H1 (cell line): ENCODE results near the gene ACOT9. TPM values are rescaled to one million over a fixed set of nuclear protein-coding genes. Genes with fewer than 3 reads are reported as not detected.

Source experiments
- CTCF ChIA-PET: fragments of 300-600 bp; sonication (Branson Sonifier 250); formaldehyde crosslinking; loops from one replicate; lab custom pipeline; 2021; ENCODE audit not compliant: partially characterized antibody; lab: Charles Lee
- POLR2A ChIA-PET: fragments of 300-600 bp; sonication (Branson Sonifier 250); formaldehyde crosslinking; loops from one replicate; lab custom pipeline; 2021; ENCODE audit warnings: inconsistent platforms; ENCODE audit not compliant: partially characterized antibody; lab: Charles Lee
- DNase-seq, 2 experiments: peaks; one replicate each; pipeline versions ENCODE4 v3.0.0 to v3.0.0-alpha.2; 2010 to 2022; ENCODE audit warnings: low spot score in 2 of 2, low read depth in 1 of 2, mixed read lengths in 1 of 2
- FAIRE-seq: peaks from 2 replicates; lab custom pipeline; 2011; peaks lifted over from hg19 to GRCh38; lab: Jason Lieb, UNC
- H2AFZ ChIP-seq: 2 replicates; pipeline ENCODE4 v1.8.1; 2012; ENCODE audit warnings: low read length, inconsistent platforms
- H2AK5ac ChIP-seq: 2 replicates; pipeline ENCODE4 v1.6.1; 2013; ENCODE audit warnings: low read depth, low read length
- H2BK120ac ChIP-seq: replicated peaks from 2 replicates; pipeline ENCODE3; 2013; ENCODE audit warnings: low read depth, low read length, inconsistent platforms
- H2BK12ac ChIP-seq: 2 replicates; pipeline ENCODE4 v1.6.1; 2013; ENCODE audit warnings: low read depth, low read length
- H2BK15ac ChIP-seq: 2 replicates; pipeline ENCODE4 v1.6.1; 2013; ENCODE audit warnings: low read length
- H2BK20ac ChIP-seq: 2 replicates; pipeline ENCODE4 v1.6.1; 2013; ENCODE audit warnings: low read length
- H2BK5ac ChIP-seq: 2 replicates; pipeline ENCODE4 v1.6.1; 2013; ENCODE audit warnings: low read depth, low read length
- H3K14ac ChIP-seq: 2 replicates; pipeline ENCODE4 v1.6.1; 2013; ENCODE audit warnings: inconsistent platforms; ENCODE audit not compliant: insufficient read length
- H3K18ac ChIP-seq: 2 replicates; pipeline ENCODE4 v1.6.1; 2013; ENCODE audit warnings: low read length; ENCODE audit errors: extremely low read depth
- H3K23ac ChIP-seq: 2 replicates; pipeline ENCODE4 v1.6.1; 2013; ENCODE audit warnings: inconsistent platforms; ENCODE audit not compliant: insufficient read length
- H3K23me2 ChIP-seq: 2 replicates; pipeline ENCODE4 v1.6.1; 2013; ENCODE audit warnings: low read depth, low read length
- H3K27ac ChIP-seq: 2 replicates; pipeline ENCODE4 v1.6.1; 2011; ENCODE audit warnings: low read depth, low read length, inconsistent platforms
- H3K27me3 ChIP-seq, 4 experiments: replicated peaks in 1 of 4; 1 replicate in 1 of 4; 2 replicates in 3 of 4; pipeline versions ENCODE4 v1.6.1 to v1.8.1; 2011 to 2013; ENCODE audit warnings: low read length in 3 of 4, mild to moderate bottlenecking in 3 of 4, inconsistent platforms in 2 of 4, mixed read lengths in 2 of 4, moderate library complexity in 1 of 4; ENCODE audit not compliant: control insufficient read depth in 3 of 4, insufficient read depth in 3 of 4; ENCODE audit errors: extremely low read depth in 1 of 4
- H3K36me3 ChIP-seq, 4 experiments: 2 replicates each; pipeline versions ENCODE4 v1.6.1 to v1.8.1; 2011 to 2013; ENCODE audit warnings: mild to moderate bottlenecking in 4 of 4, low read length in 3 of 4, moderate library complexity in 2 of 4, control low read depth in 1 of 4, inconsistent platforms in 1 of 4; ENCODE audit not compliant: insufficient read depth in 4 of 4, control insufficient read depth in 2 of 4
- H3K4ac ChIP-seq: replicated peaks from 2 replicates; pipeline ENCODE3; 2013; ENCODE audit warnings: low read length, low read depth, mixed read lengths, inconsistent platforms; ENCODE audit not compliant: insufficient read length
- H3K4me1 ChIP-seq, 4 experiments: replicated peaks in 1 of 4; 1 replicate in 1 of 4; 2 replicates in 3 of 4; pipeline versions ENCODE4 v1.6.1 to v1.8.1; 2011 to 2013; ENCODE audit warnings: low read length in 3 of 4, inconsistent platforms in 2 of 4, mixed read lengths in 1 of 4; ENCODE audit not compliant: insufficient read depth in 4 of 4, control insufficient read depth in 3 of 4
- H3K4me2 ChIP-seq, 2 experiments: 2 replicates each; pipeline versions ENCODE4 v1.6.1 to v1.8.1; 2011 to 2013; ENCODE audit warnings: low read depth in 2 of 2, low read length in 2 of 2, control low read depth in 1 of 2, inconsistent platforms in 1 of 2, mild to moderate bottlenecking in 1 of 2; ENCODE audit not compliant: insufficient read depth in 1 of 2
- H3K4me3 ChIP-seq, 4 experiments: fragments of 200-600, 300-600 bp in 1 of 4; sonication (generic), shearing (Covaris generic), sonication (Bioruptor Twin) in 1 of 4; 2 replicates each; pipeline versions ENCODE4 v1.5.1 to v1.8.1; 2011 to 2016; ENCODE audit warnings: low read length in 4 of 4, low read depth in 3 of 4, control low read depth in 2 of 4, inconsistent platforms in 2 of 4, mild to moderate bottlenecking in 2 of 4, mixed read lengths in 1 of 4, moderate library complexity in 1 of 4; ENCODE audit not compliant: insufficient read depth in 2 of 4; ENCODE audit errors: extremely low read depth in 1 of 4
- H3K56ac ChIP-seq: replicated peaks from 2 replicates; pipeline ENCODE3; 2013; ENCODE audit warnings: low read depth, mild to moderate bottlenecking, mixed read lengths, low read length, inconsistent platforms; ENCODE audit not compliant: insufficient read length
- H3K79me1 ChIP-seq: 2 replicates; pipeline ENCODE4 v1.6.1; 2013; ENCODE audit warnings: low read depth, low read length, control low read depth
- H3K79me2 ChIP-seq, 2 experiments: 2 replicates each; pipeline versions ENCODE4 v1.6.1 to v1.8.1; 2012 to 2013; ENCODE audit warnings: low read length in 2 of 2, mild to moderate bottlenecking in 2 of 2, inconsistent platforms in 1 of 2; ENCODE audit not compliant: insufficient read depth in 2 of 2, control insufficient read depth in 1 of 2
- H3K9ac ChIP-seq, 4 experiments: replicated peaks in 1 of 4; 1 replicate in 1 of 4; 2 replicates in 3 of 4; pipeline versions ENCODE4 v1.6.1 to v1.8.1; 2011 to 2013; ENCODE audit warnings: low read depth in 3 of 4, low read length in 3 of 4, control low read depth in 2 of 4, mild to moderate bottlenecking in 2 of 4, moderate library complexity in 2 of 4, inconsistent platforms in 1 of 4; ENCODE audit errors: extremely low read depth in 1 of 4
- H3K9me3 ChIP-seq, 2 experiments: 2 replicates each; pipeline versions ENCODE4 v1.6.1 to v1.8.1; 2012 to 2013; ENCODE audit warnings: mild to moderate bottlenecking in 2 of 2, moderate library complexity in 2 of 2, control low read depth in 1 of 2, inconsistent platforms in 1 of 2, low read depth in 1 of 2, low read length in 1 of 2, mixed read lengths in 1 of 2; ENCODE audit not compliant: insufficient read depth in 2 of 2
- H4K20me1 ChIP-seq, 2 experiments: replicated peaks in 1 of 2; 2 replicates each; pipeline versions ENCODE3 to v1.8.1; 2011 to 2013; ENCODE audit warnings: inconsistent platforms in 2 of 2, low read length in 2 of 2, mild to moderate bottlenecking in 1 of 2; ENCODE audit not compliant: insufficient read depth in 2 of 2, control insufficient read depth in 1 of 2
- H4K5ac ChIP-seq: 2 replicates; pipeline ENCODE4 v1.6.1; 2013; ENCODE audit warnings: low read length, low read depth, mixed read lengths, inconsistent platforms; ENCODE audit not compliant: insufficient read length
- H4K8ac ChIP-seq: 2 replicates; pipeline ENCODE4 v1.8.0; 2013; ENCODE audit warnings: mild to moderate bottlenecking, moderate library complexity, low read length, inconsistent platforms; ENCODE audit not compliant: insufficient read depth; ENCODE audit errors: extremely low read depth
- H4K91ac ChIP-seq: replicated peaks from 2 replicates; pipeline ENCODE3; 2013; ENCODE audit warnings: low read length, mixed read lengths, inconsistent platforms; ENCODE audit not compliant: insufficient read length
- BACH1 ChIP-seq: IDR thresholded peaks from 2 replicates; pipeline ENCODE4 v1.6.1; 2012; ENCODE audit warnings: low read length, improper control_type of control experiment
- CBX5 ChIP-seq: fragments of 300-800, 300-1000 bp; sonication (generic); IDR thresholded peaks from 2 replicates; pipeline ENCODE4 v1.7.1; 2016; ENCODE audit warnings: antibody characterized with exemption, low read length, low read depth
- CHD1 ChIP-seq: IDR thresholded peaks from 2 replicates; pipeline ENCODE4 v1.6.1; 2012; ENCODE audit warnings: low read depth, low read length, improper control_type of control experiment
- EP300 ChIP-seq, 2 experiments: IDR thresholded peaks; 1 replicate in 1 of 2; 2 replicates in 1 of 2; pipeline ENCODE4 v1.6.1; 2011 to 2012; ENCODE audit warnings: low read depth in 2 of 2, low read length in 2 of 2, mild to moderate bottlenecking in 2 of 2, borderline replicate concordance in 1 of 2, inconsistent platforms in 1 of 2, moderate library complexity in 1 of 2
- JUND ChIP-seq: IDR thresholded peaks from 2 replicates; pipeline ENCODE4 v1.6.1; 2011; ENCODE audit warnings: mild to moderate bottlenecking, improper control_type of control experiment, low read length
- KDM4A ChIP-seq: IDR thresholded peaks from one replicate; pipeline ENCODE4 v1.7.1; 2012; ENCODE audit warnings: low read depth, mild to moderate bottlenecking, moderate library complexity, low read length, inconsistent platforms; ENCODE audit not compliant: severe bottlenecking
- POLR2A ChIP-seq, 2 experiments: IDR thresholded peaks; 1 replicate in 1 of 2; 2 replicates in 1 of 2; pipeline ENCODE4 v1.6.1; 2011; ENCODE audit warnings: low read depth in 2 of 2, low read length in 2 of 2, mild to moderate bottlenecking in 2 of 2; ENCODE audit errors: control extremely low read depth in 1 of 2
- POLR2AphosphoS5 ChIP-seq: IDR thresholded peaks from 2 replicates; pipeline ENCODE4 v1.6.1; 2011; ENCODE audit warnings: low read depth, low read length
- POU5F1 ChIP-seq: IDR thresholded peaks from 2 replicates; pipeline ENCODE4 v1.6.1; 2011; ENCODE audit warnings: low read depth, mild to moderate bottlenecking, low read length, moderate library complexity
- RFX5 ChIP-seq: IDR thresholded peaks from 2 replicates; pipeline ENCODE4 v1.6.1; 2011; ENCODE audit warnings: low read depth, low read length, improper control_type of control experiment, borderline replicate concordance
- SP1 ChIP-seq: IDR thresholded peaks from 2 replicates; pipeline ENCODE4 v1.6.1; 2011; ENCODE audit warnings: low read depth, low read length
- SP4 ChIP-seq: IDR thresholded peaks from 2 replicates; pipeline ENCODE4 v1.6.1; 2012; ENCODE audit warnings: low read length, inconsistent platforms
- WGBS, 2 experiments: shearing (Covaris generic) in 1 of 2; methylation state at CpG; one replicate each; pipeline versions ENCODE4 v1.1.6 to v1.1.7; 2013 to 2015; ENCODE audit warnings: low lambda C conversion rate in 2 of 2, mixed read lengths in 2 of 2, inconsistent platforms in 1 of 2, low coverage in 1 of 2, missing lambda C conversion rate in 1 of 2; ENCODE audit not compliant: insufficient replicate concordance in 2 of 2, insufficient coverage in 1 of 2, insufficient read length in 1 of 2; ENCODE audit errors: extremely low coverage in 1 of 2, missing lambda C conversion rate in 1 of 2; 5-methylcytosine and 5-hydroxymethylcytosine counted together
- polyA plus RNA-seq, 7 experiments: library from polyadenylated mRNA; depleted of rRNA in 3 of 7; stranded (reverse) in 5 of 7; unstranded in 2 of 7; fragments of >200 nt in 5 of 7; fragments of 200-250 nt in 2 of 7; gene quantifications; 1 replicate in 5 of 7; 2 replicates in 1 of 7; 4 replicates in 1 of 7; pipeline versions ENCODE4 v1.2.1 to v1.2.3, GENCODE V29; 2011 to 2013; ENCODE audit warnings: missing spikeins in 2 of 7, mixed read lengths in 2 of 7
- total RNA-seq: library from RNA; stranded (reverse); fragmentation: NEBNext Ultra II Directional; extraction: Animal tissue kit (Norgen Biotek cat#: 25700); gene quantifications from 2 replicates; pipeline ENCODE4 v1.2.1, GENCODE V29; 2021
- TF ChIP-seq, protein P1 (sequence below): IDR thresholded peaks from 2 replicates; pipeline ENCODE4 v1.6.1; 2011; ENCODE audit warnings: low read depth, mild to moderate bottlenecking, low read length; ENCODE audit not compliant: insufficient read depth
- TF ChIP-seq, protein P2 (sequence below): IDR thresholded peaks from 2 replicates; pipeline ENCODE4 v1.6.1; 2012; ENCODE audit warnings: inconsistent platforms

Gene ACOT9
- total and polyA plus RNA-seq, 2 of the 8 experiments (the other 6 are each of a cell fraction or from before 2014, with no cell fraction given), result 20.7 to 39.5 TPM

DNA sequence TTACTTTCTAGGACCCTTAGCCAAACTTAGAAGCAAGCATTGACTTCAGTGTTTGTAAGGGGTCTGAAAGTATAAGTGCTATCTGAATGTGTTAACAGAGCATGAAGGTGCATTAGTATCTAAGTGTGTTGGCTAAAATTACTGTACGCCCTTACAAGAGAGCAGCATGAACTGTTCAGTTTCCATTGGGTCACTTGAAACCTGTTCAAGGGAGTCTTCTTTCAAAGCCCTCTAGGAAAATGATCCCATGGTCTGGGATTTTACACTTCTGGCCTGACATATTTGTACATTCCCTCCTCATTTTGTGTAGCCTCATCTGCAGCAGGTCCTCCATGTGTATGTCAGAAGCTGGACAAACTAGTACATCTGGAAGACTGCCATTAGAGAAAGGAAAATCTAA, 72.5 kb downstream of the ACOT9 start:
- Histone ChIP-seq H2BK120ac (no peak overlapping the region), H3K4ac (no peak overlapping the region), H3K79me1 (no peaks in the 10 kb centered on the region), H4K8ac (no peak overlapping the region), H3K4me1 (peaks cover 0 to 12% (median 0%) of the 10 kb centered on the region in 4 experiments; a peak in 2 of 7 replicates), H3K27ac (no peak overlapping the region), H2BK12ac (no peak overlapping the region), H2AK5ac (no peak overlapping the region), H3K9me3 (no peaks in the 10 kb centered on the region), H2BK5ac (no peak overlapping the region), H3K4me3 (no peak overlapping the region), H3K56ac (no peak overlapping the region), H2AFZ (no peak overlapping the region), H4K5ac (no peak overlapping the region), H4K91ac (no peak overlapping the region), H3K23ac (no peak overlapping the region), H3K18ac (no peak overlapping the region), H3K27me3 (no peaks in the 10 kb centered on the region), H3K4me2 (no peak overlapping the region), H3K36me3 (peaks cover 0 to 23% (median 4%) of the 10 kb centered on the region in 4 experiments; a peak in 5 of 8 replicates), H3K79me2 (peaks cover 0 to 15% of the 10 kb centered on the region in 2 experiments; a peak in 2 of 4 replicates), H3K23me2 (0 out of 2 replicates have a peak, but pooled peaks cover 2% of the 10 kb centered on the region), H4K20me1 (peaks cover 0 to 1% of the 10 kb centered on the region in 2 experiments), H2BK20ac (no peak overlapping the region), H2BK15ac (no peak overlapping the region), H3K14ac (no peak overlapping the region), H3K9ac (no peak overlapping the region)
- FAIRE-seq (no peak), DNase-seq (no peak)
- ChIA-PET POLR2A (interaction anchor here (1.3 kb wide), 1 partner anchor 73 kb away, joined by 3 read pairs; the partner anchor contains the start of gene ACOT9), CTCF (interaction anchor here (1.3 kb wide), 1 partner anchor 14 kb away, joined by 3 read pairs; no protein-coding TSS in a partner anchor)
- WGBS, 2 experiments, result 92% methylated on average over 1 of the region's 1 CpG; no CpG with 5 or more reads in 1 of the 2 experiments
- TF ChIP-seq EP300 (IDR thresholded peaks at IDR 0.05; ENCODE audit: borderline replicate concordance in 1 of 2, low read depth in 2 of 2, low read length in 2 of 2) (no peak), POU5F1 (no peak), JUND (no peak), SP4 (no peak), CHD1 (no peak), BACH1 (no peak), CBX5 (no peak), POLR2A (IDR thresholded peaks at IDR 0.05; ENCODE audit: control extremely low read depth in 1 of 2, low read depth in 2 of 2, low read length in 2 of 2) (no peak), SP1 (no peak), POLR2AphosphoS5 (no peak), KDM4A (no peak), RFX5 (no peak)
- TF ChIP-seq, protein P1, sequence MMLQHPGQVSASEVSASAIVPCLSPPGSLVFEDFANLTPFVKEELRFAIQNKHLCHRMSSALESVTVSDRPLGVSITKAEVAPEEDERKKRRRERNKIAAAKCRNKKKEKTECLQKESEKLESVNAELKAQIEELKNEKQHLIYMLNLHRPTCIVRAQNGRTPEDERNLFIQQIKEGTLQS, result no peak
- TF ChIP-seq, protein P2, sequence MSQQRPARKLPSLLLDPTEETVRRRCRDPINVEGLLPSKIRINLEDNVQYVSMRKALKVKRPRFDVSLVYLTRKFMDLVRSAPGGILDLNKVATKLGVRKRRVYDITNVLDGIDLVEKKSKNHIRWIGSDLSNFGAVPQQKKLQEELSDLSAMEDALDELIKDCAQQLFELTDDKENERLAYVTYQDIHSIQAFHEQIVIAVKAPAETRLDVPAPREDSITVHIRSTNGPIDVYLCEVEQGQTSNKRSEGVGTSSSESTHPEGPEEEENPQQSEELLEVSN, result no peak
